ENCODE data around the gene PAK4. TPM values are rescaled to one million over a fixed set of nuclear protein-coding genes. Genes with fewer than 3 reads are reported as not detected.

PAK4 gene
- total RNA-seq, 2 donors from 2014 or later: 11.2 to 13.7 TPM

DNA sequence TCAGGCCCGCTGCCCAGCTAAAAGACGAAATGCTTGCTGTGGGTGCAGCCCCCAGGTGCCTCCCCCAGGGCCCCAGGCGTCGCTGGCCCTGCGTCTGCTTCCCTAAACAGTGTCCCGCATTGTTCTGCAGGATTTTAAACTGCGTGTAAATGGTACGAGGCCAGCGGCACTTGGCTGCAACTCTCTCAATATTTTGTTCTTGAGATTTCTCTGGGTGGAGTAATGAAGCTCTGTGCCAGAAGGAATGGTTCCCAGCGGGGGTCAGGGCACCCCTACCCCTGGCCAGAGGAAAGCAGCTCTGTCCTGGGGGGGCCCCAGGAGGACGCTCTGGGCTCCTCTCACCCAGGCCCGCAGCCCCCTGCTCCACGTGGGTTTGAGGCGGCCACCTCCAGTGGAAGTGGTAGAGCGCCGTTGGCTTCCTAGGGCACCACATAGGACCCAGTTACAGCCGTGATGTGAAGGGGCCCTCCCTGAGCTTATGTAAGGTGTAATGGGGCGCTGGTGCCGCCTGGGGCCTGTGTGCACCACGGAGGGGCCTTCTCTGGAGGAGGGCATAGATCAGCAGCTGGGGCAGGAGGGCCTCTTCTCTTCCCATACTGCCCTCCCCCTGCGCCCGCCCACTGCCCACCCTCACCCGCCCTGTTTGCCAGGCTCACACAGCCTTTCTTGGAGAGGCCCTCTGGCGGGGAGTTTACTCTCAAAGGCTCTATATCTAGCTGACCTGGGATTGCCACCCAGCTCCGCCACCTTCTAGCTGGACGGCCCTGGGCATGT lies 19.8 kb downstream of the PAK4 start:
- Histone ChIP-seq H3K4me1 (peaks cover 0 to 28% of the 10 kb centered on the region in 2 donors), H3K27ac (peak overlapping the region; percentile 75 to 77)

DNA sequence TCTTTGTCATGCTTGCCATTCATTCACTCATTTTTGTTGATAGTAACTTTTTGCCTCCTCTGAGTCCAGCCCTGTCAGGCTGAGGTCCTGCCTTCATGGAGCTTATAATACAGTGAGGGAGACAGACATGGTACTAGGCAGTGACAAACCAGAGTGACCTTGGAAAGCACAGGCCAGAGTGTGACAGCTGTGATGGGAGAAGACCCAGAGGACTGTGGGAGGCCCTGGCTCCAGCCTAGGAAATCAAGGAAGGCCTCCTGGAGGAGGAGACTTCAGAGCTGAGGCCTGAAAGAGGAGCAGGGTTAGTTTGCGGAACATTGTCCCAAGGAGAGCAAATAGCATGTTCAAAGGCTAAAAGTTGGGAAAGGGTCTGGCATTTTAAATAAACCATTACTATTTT lies 20.5 kb downstream of the PAK4 start:
- H3K27ac ChIP-seq: peak overlapping the region; percentile 75 to 77
- H3K27me3 ChIP-seq: no peaks in the 10 kb centered on the region
- TF ChIP-seq, protein P1, sequence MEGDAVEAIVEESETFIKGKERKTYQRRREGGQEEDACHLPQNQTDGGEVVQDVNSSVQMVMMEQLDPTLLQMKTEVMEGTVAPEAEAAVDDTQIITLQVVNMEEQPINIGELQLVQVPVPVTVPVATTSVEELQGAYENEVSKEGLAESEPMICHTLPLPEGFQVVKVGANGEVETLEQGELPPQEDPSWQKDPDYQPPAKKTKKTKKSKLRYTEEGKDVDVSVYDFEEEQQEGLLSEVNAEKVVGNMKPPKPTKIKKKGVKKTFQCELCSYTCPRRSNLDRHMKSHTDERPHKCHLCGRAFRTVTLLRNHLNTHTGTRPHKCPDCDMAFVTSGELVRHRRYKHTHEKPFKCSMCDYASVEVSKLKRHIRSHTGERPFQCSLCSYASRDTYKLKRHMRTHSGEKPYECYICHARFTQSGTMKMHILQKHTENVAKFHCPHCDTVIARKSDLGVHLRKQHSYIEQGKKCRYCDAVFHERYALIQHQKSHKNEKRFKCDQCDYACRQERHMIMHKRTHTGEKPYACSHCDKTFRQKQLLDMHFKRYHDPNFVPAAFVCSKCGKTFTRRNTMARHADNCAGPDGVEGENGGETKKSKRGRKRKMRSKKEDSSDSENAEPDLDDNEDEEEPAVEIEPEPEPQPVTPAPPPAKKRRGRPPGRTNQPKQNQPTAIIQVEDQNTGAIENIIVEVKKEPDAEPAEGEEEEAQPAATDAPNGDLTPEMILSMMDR (IDR thresholded peaks at IDR 0.05): no peak
- no peaks in the 10 kb centered on the region for H3K36me3 ChIP-seq
- no peak for DNase-seq (ENCODE audit: low spot score)
- no peaks in the 10 kb centered on the region for H3K9me3 ChIP-seq
- peaks cover 0 to 25% of the 10 kb centered on the region in 2 donors for H3K4me1 ChIP-seq
- no peak overlapping the region for H3K4me3 ChIP-seq

More for the DNA sequence above, 19.8 kb downstream of the PAK4 start:
- H3K27me3 ChIP-seq: no peaks in the 10 kb centered on the region
- TF ChIP-seq, protein P1 (IDR thresholded peaks at IDR 0.05): peak in 1 of 2 donors; percentile 32
- no peaks in the 10 kb centered on the region for H3K36me3 ChIP-seq
- no peaks in the 10 kb centered on the region for H3K9me3 ChIP-seq
- no peak for DNase-seq (ENCODE audit: low spot score)
- no peak overlapping the region for H3K4me3 ChIP-seq

DNA sequence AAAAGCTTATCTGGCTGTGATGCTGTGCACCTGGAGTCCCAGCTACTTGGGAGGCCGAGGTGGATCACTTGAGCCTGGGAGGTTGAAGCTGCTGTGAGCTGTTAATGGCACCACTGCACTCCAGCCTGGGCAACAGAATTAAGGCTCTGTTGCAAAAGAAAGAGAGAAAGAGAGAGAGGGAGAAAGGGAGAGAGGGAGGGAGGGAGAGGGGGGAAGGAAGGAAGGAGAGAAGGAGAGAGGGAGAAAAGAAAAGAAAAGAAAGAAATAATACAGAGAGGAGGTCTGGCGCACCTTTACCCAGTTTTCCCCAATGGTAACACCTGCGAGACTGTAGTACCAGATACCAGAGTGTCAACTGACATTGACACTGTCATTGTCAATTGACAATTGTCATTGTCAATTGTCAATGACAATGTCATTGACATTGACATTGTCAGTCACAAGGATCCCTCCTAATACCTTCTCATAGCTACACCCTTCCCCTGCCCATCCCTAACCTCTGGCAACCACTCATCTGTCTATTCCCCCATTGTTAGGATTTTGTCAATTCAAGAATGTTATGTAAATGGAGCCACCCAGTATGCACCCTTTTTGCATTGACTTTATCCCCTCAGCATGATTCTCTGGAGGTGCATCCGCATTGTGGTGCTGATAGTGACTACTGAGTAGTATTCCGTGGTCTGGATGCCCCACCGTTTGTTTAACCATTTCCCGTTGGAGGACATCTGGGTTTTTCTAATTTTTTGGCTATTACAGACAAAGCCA lies 21.3 kb downstream of the PAK4 start:
- Histone ChIP-seq H3K9me3 (no peaks in the 10 kb centered on the region), H3K36me3 (no peaks in the 10 kb centered on the region), H3K27ac (peak overlapping the region in 1 of 2 donors; percentile 77), H3K4me3 (no peak overlapping the region), H3K27me3 (no peaks in the 10 kb centered on the region), H3K4me1 (peaks cover 0 to 25% of the 10 kb centered on the region in 2 donors)
- TF ChIP-seq, protein P1 (IDR thresholded peaks at IDR 0.05): no peak
- no peak for DNase-seq (ENCODE audit: low spot score)

DNA sequence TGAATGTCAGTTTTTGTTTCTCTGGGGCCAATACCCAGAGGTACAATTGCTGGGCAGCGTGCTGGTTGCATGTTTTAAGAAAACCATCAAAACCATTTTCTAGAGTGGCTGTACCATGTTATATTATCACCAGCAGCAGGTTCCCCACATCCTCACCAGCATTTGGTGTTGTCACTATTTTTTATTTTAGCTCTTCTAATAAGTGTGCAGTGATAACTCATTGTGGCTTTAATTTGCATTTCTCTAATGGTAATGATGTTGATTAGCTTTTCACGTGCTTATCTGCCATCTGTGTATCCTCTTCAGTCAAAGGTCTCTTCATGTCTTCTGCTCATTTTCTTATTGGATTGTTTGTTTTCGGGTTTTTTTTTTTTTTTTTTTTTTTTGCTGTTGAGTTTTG lies 21.9 kb downstream of the PAK4 start:
- Histone ChIP-seq H3K9me3 (no peaks in the 10 kb centered on the region), H3K36me3 (no peaks in the 10 kb centered on the region), H3K4me3 (no peak overlapping the region), H3K27ac (no peak overlapping the region), H3K4me1 (peaks cover 0 to 25% of the 10 kb centered on the region in 2 donors), H3K27me3 (no peaks in the 10 kb centered on the region)
- TF ChIP-seq, protein P1 (IDR thresholded peaks at IDR 0.05): no peak
- no peak for DNase-seq (ENCODE audit: low spot score)

DNA sequence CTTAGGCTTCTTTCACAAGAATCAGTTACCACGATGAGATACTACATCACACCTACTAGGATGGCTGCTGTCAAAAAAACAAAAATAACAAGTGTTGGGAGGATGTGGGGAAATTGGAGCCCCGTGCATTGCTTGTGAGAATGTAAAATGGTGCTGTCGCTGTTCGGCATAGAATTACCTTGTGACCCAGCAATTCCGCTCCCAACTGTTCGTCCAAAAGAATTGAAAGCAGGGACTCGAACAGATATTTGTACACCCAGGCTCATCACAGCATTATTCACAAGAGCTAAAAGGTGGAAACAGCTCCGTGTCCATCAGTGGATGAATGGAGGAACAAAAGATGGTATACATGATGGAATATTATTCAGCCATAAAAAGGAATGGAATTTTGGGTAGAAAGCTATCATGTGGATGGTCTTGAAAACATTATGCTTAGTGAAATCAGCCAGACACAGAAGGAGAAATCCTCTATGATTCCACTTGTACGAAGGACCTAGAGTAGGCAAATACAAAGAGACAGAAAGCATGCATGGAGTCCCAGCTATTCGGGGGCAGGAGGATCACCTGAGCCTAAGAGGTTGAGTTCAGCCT lies 23.4 kb downstream of the PAK4 start:
- Histone ChIP-seq H3K4me3 (no peak overlapping the region), H3K9me3 (no peaks in the 10 kb centered on the region), H3K4me1 (peaks cover 0 to 24% of the 10 kb centered on the region in 2 donors), H3K27ac (no peak overlapping the region), H3K27me3 (no peaks in the 10 kb centered on the region), H3K36me3 (no peaks in the 10 kb centered on the region)
- DNase-seq (ENCODE audit: low spot score): no peak
- TF ChIP-seq, protein P1 (IDR thresholded peaks at IDR 0.05): no peak

Measured in right atrium auricular region (tissue), 2 donors.